Epidermal melanocyte (primary cell): Measurements from ENCODE around the gene MVK.

ENCODE experiments used
- DNase-seq: peaks from one replicate; pipeline ENCODE4 v3.0.0; 2011; ENCODE audit warnings: low spot score; ENCODE audit not compliant: insufficient read length

MVK gene

GRCh38 chr12:109605599-109606228 is 32.1 kb downstream of the MVK start:
- no peak for DNase-seq

- DNase-seq, result no peak
These were observed 32.9 kb downstream of the MVK start for GRCh38 chr12:109606320-109607028.

GRCh38 chr12:109607618-109608017 is 34.0 kb downstream of the MVK start:
- DNase-seq, result no peak

- no peak for DNase-seq
These were observed 34.7 kb downstream of the MVK start for GRCh38 chr12:109608270-109608669.

- DNase-seq, result no peak
These were observed 35.2 kb downstream of the MVK start for GRCh38 chr12:109608793-109609192.

- DNase-seq, result no peak
These were observed 35.7 kb downstream of the MVK start for GRCh38 chr12:109609342-109609741.

GRCh38 chr12:109610523-109610922 is 36.9 kb downstream of the MVK start:
- no peak for DNase-seq

GRCh38 chr12:109611223-109611622 is 37.6 kb downstream of the MVK start:
- no peak for DNase-seq

- DNase-seq, result no peak
These were observed 38.4 kb downstream of the MVK start for GRCh38 chr12:109612003-109612402.

GRCh38 chr12:109612975-109613502 is 39.4 kb downstream of the MVK start:
- no peak for DNase-seq

GRCh38 chr12:109613649-109614455 is 40.3 kb downstream of the MVK start:
- DNase-seq, result no peak

- DNase-seq, result no peak
These were observed 42.1 kb downstream of the MVK start for GRCh38 chr12:109615556-109616229.

GRCh38 chr12:109617491-109617890 is 43.9 kb downstream of the MVK start:
- no peak for DNase-seq

GRCh38 chr12:109618082-109618481 is 44.5 kb downstream of the MVK start:
- no peak for DNase-seq

GRCh38 chr12:109619002-109619604 is 45.5 kb downstream of the MVK start:
- no peak for DNase-seq

GRCh38 chr12:109621211-109621694 is 47.7 kb downstream of the MVK start:
- peak; percentile 56 for DNase-seq

- no peak for DNase-seq
These were observed 48.3 kb downstream of the MVK start for GRCh38 chr12:109621901-109622364.

- no peak for DNase-seq
These were observed 50.9 kb downstream of the MVK start for GRCh38 chr12:109624467-109624866.

GRCh38 chr12:109625131-109625559 is 51.6 kb downstream of the MVK start:
- DNase-seq, result no peak

GRCh38 chr12:109625749-109626377 is 52.3 kb downstream of the MVK start:
- no peak for DNase-seq
